Measurements from ENCODE around the gene RAB10. TPM values are rescaled to one million over a fixed set of nuclear protein-coding genes. Genes with fewer than 3 reads are reported as not detected.
"Not testable (repeated sequence)": the region's sequence is repeated elsewhere in the genome, so short reads cannot be mapped to it uniquely, and the experiment has no call there.

The RAB10 gene
- total RNA-seq, 1 donor from 2014 or later: 112 TPM

GRCh38 chr2:26088038-26088643, 54.3 kb downstream of the RAB10 start:
- peaks cover 10% of the 10 kb centered on the region for H3K36me3 Mint-ChIP-seq (ENCODE audit: low read depth)

DNA sequence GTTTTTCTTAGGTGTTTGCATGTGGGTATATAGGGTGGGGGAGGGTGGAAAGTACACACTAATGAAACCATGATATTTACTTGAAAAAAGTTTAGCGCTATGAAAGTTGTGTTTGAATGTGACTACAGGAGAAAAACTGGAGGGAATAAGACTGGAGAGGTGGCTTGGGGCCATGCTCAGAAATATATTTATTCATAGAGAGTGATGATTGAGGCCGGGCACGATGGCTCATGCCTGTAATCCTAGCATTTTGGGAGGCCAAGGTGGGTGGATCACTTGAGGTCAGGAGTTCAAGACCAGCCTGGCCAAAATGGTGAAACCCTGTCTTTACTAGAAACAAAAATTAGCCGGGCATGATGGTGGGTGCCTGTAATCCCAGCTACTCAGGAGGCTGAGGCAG, 55.0 kb downstream of the RAB10 start:
- not testable (repeated sequence) for H3K4me3 Mint-ChIP-seq; H3K27me3 Mint-ChIP-seq (ENCODE audit: low read depth); H3K9me3 Mint-ChIP-seq; H3K27ac Mint-ChIP-seq (ENCODE audit: unreplicated experiment); DNase-seq (ENCODE audit: low read depth, low spot score); H3K4me1 Mint-ChIP-seq
- H3K36me3 Mint-ChIP-seq (ENCODE audit: low read depth): peaks cover 12% of the 10 kb centered on the region

More at GRCh38 chr2:26088038-26088643, 54.3 kb downstream of the RAB10 start:
- Mint-ChIP-seq H3K4me3 (no peak overlapping the region), H3K27ac (ENCODE audit: unreplicated experiment) (no peak overlapping the region), H3K4me1 (peaks cover 9% of the 10 kb centered on the region), H3K27me3 (ENCODE audit: low read depth) (no peaks in the 10 kb centered on the region), H3K9me3 (peaks cover 4% of the 10 kb centered on the region)
- DNase-seq (ENCODE audit: low read depth, low spot score): no peak
- TF ChIP-seq CTCF (conservative IDR thresholded peaks at IDR 0.05): peak; percentile 75

- no peak for DNase-seq (ENCODE audit: low read depth, low spot score)
- Mint-ChIP-seq H3K36me3 (ENCODE audit: low read depth) (peaks cover 9% of the 10 kb centered on the region), H3K27ac (ENCODE audit: unreplicated experiment) (no peak overlapping the region), H3K27me3 (ENCODE audit: low read depth) (no peaks in the 10 kb centered on the region), H3K4me1 (peaks cover 9% of the 10 kb centered on the region), H3K9me3 (no peaks in the 10 kb centered on the region), H3K4me3 (no peak overlapping the region)
- no peak for TF ChIP-seq CTCF (conservative IDR thresholded peaks at IDR 0.05)
These were observed 55.5 kb downstream of the RAB10 start for GRCh38 chr2:26089337-26089736.

DNA sequence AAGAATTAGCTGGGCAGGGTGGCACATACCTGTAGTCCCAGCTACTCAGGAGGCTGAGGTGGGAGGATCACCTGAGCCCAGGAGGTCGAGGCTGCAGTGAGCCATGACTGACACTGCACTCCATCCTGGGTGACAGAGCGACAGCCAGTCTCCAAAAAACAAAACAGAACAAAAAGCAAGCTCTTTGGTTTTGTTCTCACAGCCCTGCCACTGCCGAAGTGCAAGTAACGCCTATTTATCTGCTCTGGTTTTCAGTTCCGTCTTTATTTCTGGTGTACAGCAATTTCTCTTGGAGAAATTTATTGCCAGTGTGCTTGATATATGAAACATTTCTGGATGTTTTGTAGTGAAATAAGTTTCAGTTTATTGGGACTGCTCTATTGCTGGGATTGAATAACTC, 61.9 kb downstream of the RAB10 start:
- peaks cover 17% of the 10 kb centered on the region for H3K4me1 Mint-ChIP-seq
- DNase-seq (ENCODE audit: low read depth, low spot score): no peak
- TF ChIP-seq CTCF (conservative IDR thresholded peaks at IDR 0.05): no peak
- no peaks in the 10 kb centered on the region for H3K9me3 Mint-ChIP-seq
- no peak overlapping the region for H3K4me3 Mint-ChIP-seq
- peaks cover 3% of the 10 kb centered on the region for H3K36me3 Mint-ChIP-seq (ENCODE audit: low read depth)
- H3K27ac Mint-ChIP-seq (ENCODE audit: unreplicated experiment): no peak overlapping the region
- H3K27me3 Mint-ChIP-seq (ENCODE audit: low read depth): no peaks in the 10 kb centered on the region

- Mint-ChIP-seq H3K4me1 (peaks cover 17% of the 10 kb centered on the region), H3K4me3 (no peak overlapping the region), H3K36me3 (ENCODE audit: low read depth) (peaks cover 23% of the 10 kb centered on the region), H3K9me3 (peaks cover 6% of the 10 kb centered on the region), H3K27me3 (ENCODE audit: low read depth) (no peaks in the 10 kb centered on the region), H3K27ac (ENCODE audit: unreplicated experiment) (no peak overlapping the region)
- TF ChIP-seq CTCF (conservative IDR thresholded peaks at IDR 0.05): no peak
- DNase-seq (ENCODE audit: low read depth, low spot score): no peak
These were observed 66.0 kb downstream of the RAB10 start for GRCh38 chr2:26099933-26100332.

GRCh38 chr2:26100384-26100783, 66.5 kb downstream of the RAB10 start:
- DNase-seq (ENCODE audit: low read depth, low spot score): no peak
- Mint-ChIP-seq H3K4me1 (peaks cover 17% of the 10 kb centered on the region), H3K27me3 (ENCODE audit: low read depth) (no peaks in the 10 kb centered on the region), H3K9me3 (peaks cover 6% of the 10 kb centered on the region), H3K4me3 (no peak overlapping the region), H3K27ac (ENCODE audit: unreplicated experiment) (no peak overlapping the region), H3K36me3 (ENCODE audit: low read depth) (peaks cover 23% of the 10 kb centered on the region)
- no peak for TF ChIP-seq CTCF (conservative IDR thresholded peaks at IDR 0.05)
